IPS DF 6.9 (cell line): ENCODE data around the gene TP73.
A peak's percentile ranks its signal among the peaks of the same experiment; 100 is the strongest.

Experiments
- DNase-seq: peaks from one replicate; pipeline ENCODE4 v3.0.0-alpha.2; 2013; ENCODE audit warnings: low read depth, low spot score
- H3K27ac ChIP-seq: one replicate; pipeline ENCODE4 v1.5.1; 2013; ENCODE audit warnings: low read length, control low read depth
- H3K27me3 ChIP-seq: 2 replicates; pipeline ENCODE4 v1.6.1; 2013; ENCODE audit warnings: mild to moderate bottlenecking, low read length; ENCODE audit not compliant: control insufficient read depth, insufficient read depth
- H3K36me3 ChIP-seq: 2 replicates; pipeline ENCODE4 v1.6.1; 2013; ENCODE audit warnings: low read length; ENCODE audit not compliant: control insufficient read depth, insufficient read depth
- H3K4me1 ChIP-seq: 2 replicates; pipeline ENCODE4 v1.6.1; 2013; ENCODE audit warnings: low read length; ENCODE audit not compliant: control insufficient read depth, insufficient read depth
- H3K4me3 ChIP-seq: 2 replicates; pipeline ENCODE4 v1.5.1; 2013; ENCODE audit warnings: mild to moderate bottlenecking, low read length
- H3K9me3 ChIP-seq: 2 replicates; pipeline ENCODE4 v1.6.1; 2013; ENCODE audit warnings: low read length, inconsistent platforms; ENCODE audit not compliant: control insufficient read depth, insufficient read depth
- WGBS: extraction: QIAGEN DNeasy Blood & Tissue Kit; methylation state at CpG from one replicate; pipeline ENCODE4 v1.1.7; 2013; ENCODE audit warnings: mixed read lengths, missing lambda C conversion rate; ENCODE audit not compliant: insufficient read length, insufficient coverage; 5-methylcytosine and 5-hydroxymethylcytosine counted together

TP73 gene

DNA sequence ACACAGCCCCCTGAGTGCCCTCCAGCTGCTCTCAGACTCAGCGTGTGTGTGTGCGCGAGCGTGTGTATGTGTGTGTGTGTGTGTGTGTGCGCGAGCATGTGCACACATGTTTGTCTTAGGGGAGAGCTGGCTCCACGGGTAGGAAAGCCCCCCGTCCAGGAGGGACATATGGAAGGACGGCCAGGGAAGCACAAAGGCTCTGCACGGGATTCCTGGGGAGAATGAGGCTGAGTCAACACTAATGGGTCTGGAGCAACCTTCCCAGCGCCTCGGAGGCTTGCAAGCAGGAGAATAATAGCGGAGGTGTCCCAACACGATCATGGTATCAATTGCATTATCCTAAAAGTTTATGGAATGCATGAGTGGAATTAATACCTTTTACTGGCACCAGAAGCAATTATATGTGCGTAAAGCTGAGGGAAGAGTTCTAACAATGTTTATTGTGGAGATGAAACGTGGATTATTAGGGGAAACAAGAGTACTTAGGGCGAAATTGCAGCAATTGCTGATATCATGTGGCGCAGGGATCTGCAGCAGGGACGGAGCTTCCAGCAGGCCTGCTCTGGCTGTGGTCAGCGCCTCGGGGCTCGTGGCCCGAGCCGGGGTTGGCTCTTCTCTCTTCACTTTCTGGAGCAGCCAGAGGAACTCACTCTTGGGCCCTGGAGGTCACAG, 59.6 kb downstream of the TP73 start:
- DNase-seq: no peak
- H3K27ac ChIP-seq: no peak overlapping the region
- no peaks in the 10 kb centered on the region for H3K27me3 ChIP-seq
- H3K4me1 ChIP-seq: peaks cover 16% of the 10 kb centered on the region
- no peaks in the 10 kb centered on the region for H3K9me3 ChIP-seq
- 100% methylated on average over 3 of the region's 24 CpGs for WGBS
- no peaks in the 10 kb centered on the region for H3K36me3 ChIP-seq
- no peak overlapping the region for H3K4me3 ChIP-seq

DNA sequence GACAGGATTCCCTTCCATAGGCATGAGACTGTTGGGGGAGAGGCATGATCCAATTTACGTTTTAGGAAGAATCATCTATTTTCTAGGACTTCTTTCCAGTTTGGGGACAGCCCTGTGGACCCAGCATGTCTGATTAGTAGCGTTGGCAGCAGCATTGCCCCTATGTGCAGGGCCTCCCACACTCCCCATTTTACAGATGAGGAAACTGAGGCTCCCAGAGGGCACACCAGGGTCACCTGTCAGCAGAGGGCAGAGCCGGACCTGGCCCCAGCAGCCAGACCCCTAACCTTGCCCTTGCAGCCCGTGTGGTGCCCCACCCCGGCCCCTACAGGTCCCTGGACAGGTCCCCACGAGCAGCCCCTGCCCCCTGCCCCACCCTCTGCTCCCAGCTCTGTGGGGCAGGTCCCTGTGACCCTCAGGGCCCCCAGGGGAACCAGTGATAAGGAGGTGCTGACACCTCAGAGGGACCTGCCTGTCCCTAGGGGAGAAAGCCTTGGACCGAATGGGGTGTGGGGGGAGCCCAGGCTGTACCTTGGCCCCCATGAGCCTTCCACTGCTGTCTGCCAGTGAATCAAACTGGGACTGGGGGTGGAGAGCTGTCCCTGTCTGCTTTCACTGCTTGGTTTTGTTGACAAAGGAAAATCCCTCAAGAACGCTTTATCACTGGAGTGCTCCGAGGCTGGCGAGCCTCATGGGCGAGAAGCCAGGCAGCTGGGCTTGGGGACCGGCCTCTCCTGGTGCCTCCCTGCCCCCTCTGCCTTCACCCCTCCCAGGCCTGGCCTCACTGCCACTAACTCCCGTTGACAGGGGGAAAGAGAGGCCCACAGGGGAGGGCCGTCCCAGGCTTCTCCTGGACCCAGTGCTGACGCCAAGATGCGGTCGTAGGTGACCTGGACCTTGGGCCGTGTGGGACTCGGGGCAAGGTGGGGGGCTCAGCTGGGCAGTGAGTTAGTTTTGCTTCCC, 60.5 kb downstream of the TP73 start:
- peaks cover 11% of the 10 kb centered on the region for H3K4me1 ChIP-seq
- no CpG with 5 or more reads among the region's 19 CpGs for WGBS
- no peak overlapping the region for H3K27ac ChIP-seq
- no peak for DNase-seq
- H3K9me3 ChIP-seq: no peaks in the 10 kb centered on the region
- no peaks in the 10 kb centered on the region for H3K36me3 ChIP-seq
- H3K4me3 ChIP-seq: no peak overlapping the region
- no peaks in the 10 kb centered on the region for H3K27me3 ChIP-seq

DNA sequence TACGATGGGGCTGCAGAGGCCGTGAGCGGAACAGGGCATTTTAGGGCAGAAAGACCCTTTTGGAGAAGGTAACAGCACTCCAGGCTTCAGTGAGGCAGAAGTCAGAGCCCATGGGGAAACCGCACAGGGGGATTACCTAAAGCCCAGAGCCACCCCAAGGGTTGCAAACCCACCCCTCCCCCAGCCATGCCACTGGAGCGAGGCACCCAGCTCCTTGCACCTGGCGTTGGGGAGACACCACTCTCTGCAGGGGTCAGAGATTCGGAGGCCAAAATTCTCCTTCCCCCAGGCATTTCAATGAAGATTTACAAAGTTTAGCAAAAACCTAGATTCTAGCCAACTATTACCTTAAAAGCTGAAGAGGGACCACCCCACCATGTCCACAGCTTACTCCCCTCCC, 61.5 kb downstream of the TP73 start:
- no peak for DNase-seq

DNA sequence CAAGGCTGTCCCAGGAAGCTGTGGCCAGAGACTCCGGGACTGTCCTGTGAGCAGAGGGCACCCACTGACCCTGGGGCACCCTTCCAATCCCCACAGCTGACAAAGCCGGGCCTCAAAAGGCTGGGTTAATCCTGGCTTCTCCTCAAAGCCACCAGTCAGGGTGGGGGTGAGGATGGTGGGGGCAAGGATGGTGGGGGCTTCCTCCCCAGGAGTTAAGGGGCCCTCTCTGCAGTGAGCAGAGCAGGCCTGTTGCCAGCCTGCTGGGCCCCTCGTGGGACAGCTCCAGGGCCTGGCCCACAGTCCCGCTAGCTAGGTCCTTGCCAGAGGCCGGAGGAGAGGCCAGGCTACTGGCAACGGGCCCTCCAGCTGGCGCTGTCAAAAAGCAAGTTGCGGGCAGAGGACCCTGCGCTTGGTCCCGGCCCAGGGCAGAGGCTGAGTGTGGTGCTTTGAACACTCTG, 62.0 kb downstream of the TP73 start:
- H3K27me3 ChIP-seq: no peaks in the 10 kb centered on the region
- H3K27ac ChIP-seq: no peak overlapping the region
- no peak for DNase-seq
- no peak overlapping the region for H3K4me3 ChIP-seq
- no peaks in the 10 kb centered on the region for H3K36me3 ChIP-seq
- peaks cover under 1% of the 10 kb centered on the region for H3K4me1 ChIP-seq
- H3K9me3 ChIP-seq: no peaks in the 10 kb centered on the region
- WGBS: no CpG with 5 or more reads among the region's 10 CpGs

More for the DNA sequence above, 61.5 kb downstream of the TP73 start:
- Histone ChIP-seq H3K4me3 (no peak overlapping the region), H3K4me1 (peaks cover 3% of the 10 kb centered on the region), H3K27ac (no peak overlapping the region), H3K27me3 (no peaks in the 10 kb centered on the region), H3K9me3 (no peaks in the 10 kb centered on the region), H3K36me3 (no peaks in the 10 kb centered on the region)
- WGBS: no CpG with 5 or more reads among the region's 7 CpGs

DNA sequence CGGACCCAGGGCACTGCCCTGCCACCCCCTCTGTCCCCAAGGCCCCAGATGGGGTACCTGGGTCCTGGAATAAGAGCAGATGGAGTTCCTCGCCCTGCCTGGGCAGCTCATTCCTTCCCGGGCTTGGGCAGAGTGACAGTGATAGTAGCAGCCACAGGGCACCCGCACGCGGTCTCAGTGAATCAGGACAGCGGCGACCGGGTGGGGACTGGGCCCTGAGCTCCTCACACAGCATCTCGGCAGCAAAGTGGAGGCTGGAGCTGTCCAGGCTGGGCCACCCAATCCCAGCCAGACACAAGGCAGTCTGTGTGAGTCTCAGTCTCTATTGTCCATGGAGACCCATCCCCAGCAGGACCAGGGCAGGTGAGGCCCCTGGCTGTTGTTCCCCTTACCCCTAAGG, 62.5 kb downstream of the TP73 start:
- no peak for DNase-seq
- Histone ChIP-seq H3K27ac (no peak overlapping the region), H3K9me3 (no peaks in the 10 kb centered on the region), H3K36me3 (no peaks in the 10 kb centered on the region), H3K27me3 (no peaks in the 10 kb centered on the region), H3K4me3 (no peak overlapping the region), H3K4me1 (no peaks in the 10 kb centered on the region; the same call in 1 of the 2 replicates)
- no CpG with 5 or more reads among the region's 10 CpGs for WGBS

DNA sequence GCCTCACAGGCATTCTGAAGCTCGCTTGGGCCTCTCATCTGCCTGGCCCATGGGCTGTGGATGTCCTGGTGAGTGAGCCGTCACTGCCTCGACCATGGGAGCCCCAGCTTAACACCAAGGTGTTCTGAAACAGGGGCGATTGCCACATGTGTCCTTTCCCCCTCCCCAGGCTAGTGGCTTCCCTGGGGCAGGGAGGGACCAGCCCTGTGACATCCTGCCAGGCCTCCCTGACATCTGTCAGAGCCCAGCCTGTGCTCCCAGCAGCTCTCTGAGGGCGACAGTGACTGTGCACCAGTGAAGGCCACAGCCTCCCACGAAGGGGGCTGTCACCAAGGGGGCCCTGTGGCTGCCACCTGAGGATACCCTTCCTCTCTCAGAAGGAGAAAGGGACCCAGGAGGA, 64.0 kb downstream of the TP73 start:
- WGBS: no CpG with 5 or more reads among the region's 6 CpGs
- Histone ChIP-seq H3K4me3 (no peak overlapping the region), H3K27ac (no peak overlapping the region), H3K36me3 (no peaks in the 10 kb centered on the region), H3K4me1 (peaks cover 5% of the 10 kb centered on the region; the same call in 1 of the 2 replicates), H3K27me3 (no peaks in the 10 kb centered on the region), H3K9me3 (no peaks in the 10 kb centered on the region)
- no peak for DNase-seq

DNA sequence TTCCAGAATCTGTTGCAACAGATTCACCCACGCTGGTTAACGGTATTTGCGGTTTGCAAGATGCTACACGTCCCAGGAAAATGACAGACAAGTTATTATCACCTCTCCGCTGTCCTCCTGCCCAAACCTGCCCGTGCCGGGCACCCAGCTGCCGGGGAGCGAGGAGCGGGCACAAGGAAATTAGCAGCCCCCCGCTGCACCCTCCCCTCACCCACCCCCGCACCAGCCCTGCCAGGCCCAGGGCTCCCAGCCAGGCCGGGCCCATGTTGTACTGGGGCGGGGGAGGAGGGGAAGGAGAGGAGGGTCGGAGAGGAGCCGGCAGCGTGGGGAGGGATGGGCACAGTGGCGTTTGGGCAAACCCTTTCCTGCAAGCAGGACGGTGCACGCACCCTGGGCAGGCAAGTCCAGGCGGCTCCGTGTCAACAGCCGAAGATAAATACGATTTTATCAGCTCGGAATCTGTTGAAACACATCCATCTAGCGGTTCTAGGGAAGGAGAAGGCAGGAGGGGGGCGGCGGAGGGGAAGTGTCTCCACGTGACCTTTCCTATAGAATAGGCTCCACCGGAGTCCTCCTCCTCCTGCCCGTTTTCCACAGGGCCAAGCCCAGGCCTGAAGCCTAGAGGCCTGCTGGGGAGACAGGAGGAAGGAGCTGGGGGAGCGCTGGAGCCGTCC, 64.9 kb downstream of the TP73 start:
- Histone ChIP-seq H3K4me1 (peaks cover 5% of the 10 kb centered on the region; the same call in 1 of the 2 replicates), H3K27ac (no peak overlapping the region), H3K27me3 (no peaks in the 10 kb centered on the region), H3K9me3 (no peaks in the 10 kb centered on the region), H3K4me3 (no peak overlapping the region), H3K36me3 (no peaks in the 10 kb centered on the region)
- WGBS: no CpG with 5 or more reads among the region's 33 CpGs
- DNase-seq: no peak

DNA sequence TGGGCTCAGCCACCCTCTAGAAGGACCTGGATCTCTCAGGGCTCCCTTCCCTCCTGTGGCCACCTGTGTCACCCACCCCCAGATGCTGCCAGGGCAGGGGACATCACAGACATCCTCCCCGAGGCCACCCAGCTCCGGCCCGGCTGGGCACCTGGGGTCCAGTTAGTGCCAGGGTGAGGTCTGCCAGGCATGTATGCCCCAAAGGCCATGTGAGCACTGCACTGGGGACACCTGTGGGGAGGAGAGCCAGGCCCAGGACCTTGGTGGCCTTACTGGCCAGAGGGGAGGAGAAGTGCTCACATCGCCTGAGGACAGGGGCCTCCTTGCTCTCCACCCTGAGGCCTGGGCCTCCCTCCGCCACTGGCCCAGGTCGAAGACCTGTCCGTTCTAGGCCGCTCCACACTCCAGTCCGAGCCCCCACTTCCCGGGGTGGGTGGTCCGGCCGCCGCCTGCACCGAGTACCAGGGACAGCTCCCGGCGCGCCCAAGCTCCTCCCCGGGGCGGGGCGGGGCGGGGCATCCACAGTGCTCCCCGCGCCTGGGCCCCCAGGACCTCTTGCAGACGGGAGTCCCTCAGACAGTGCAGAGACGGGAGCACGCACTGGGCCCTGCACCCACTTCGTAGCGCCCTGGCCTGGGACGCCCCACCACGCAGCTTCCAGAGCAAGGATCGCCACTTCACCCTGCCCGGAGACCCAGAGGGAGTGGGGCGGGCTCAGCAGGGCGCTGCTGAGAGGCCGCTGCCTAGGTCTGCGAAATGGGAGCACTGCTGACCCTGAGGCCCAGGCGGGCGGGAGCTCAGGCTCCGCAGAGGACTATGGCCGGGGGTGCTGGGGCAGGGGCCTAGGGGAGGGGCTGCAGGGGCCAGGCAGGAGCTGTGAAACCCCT, 65.6 kb downstream of the TP73 start:
- no CpG with 5 or more reads among the region's 40 CpGs for WGBS
- no peak for DNase-seq
- Histone ChIP-seq H3K27ac (no peak overlapping the region), H3K9me3 (no peaks in the 10 kb centered on the region), H3K4me1 (peaks cover 5% of the 10 kb centered on the region; the same call in 1 of the 2 replicates), H3K36me3 (no peaks in the 10 kb centered on the region), H3K27me3 (no peaks in the 10 kb centered on the region), H3K4me3 (peak overlapping the region; percentile 24; the same call in 1 of the 2 replicates)

DNA sequence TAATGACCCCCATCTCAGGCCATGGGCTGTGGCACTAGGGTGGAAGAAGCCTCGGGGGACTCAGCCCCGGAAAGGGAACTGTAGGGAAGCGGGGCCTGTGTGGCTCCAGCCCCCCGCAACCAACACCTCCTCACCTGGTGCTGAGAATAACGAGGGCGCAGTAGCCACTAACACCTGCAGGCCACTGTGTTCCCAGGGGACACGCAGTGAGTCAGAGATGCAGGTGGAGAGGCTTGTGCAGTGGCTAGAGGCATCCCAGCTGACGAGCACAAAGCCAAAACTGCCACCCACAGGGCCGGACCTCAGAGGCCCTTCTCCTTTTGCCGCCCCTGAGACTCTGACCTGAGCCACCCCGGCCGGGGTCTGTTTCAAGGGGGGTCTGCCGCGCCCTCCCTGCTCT, 66.4 kb downstream of the TP73 start:
- no CpG with 5 or more reads among the region's 14 CpGs for WGBS
- Histone ChIP-seq H3K27me3 (no peaks in the 10 kb centered on the region), H3K4me3 (no peak overlapping the region), H3K9me3 (no peaks in the 10 kb centered on the region), H3K27ac (no peak overlapping the region), H3K4me1 (peaks cover 5% of the 10 kb centered on the region; the same call in 1 of the 2 replicates), H3K36me3 (no peaks in the 10 kb centered on the region)
- DNase-seq: no peak
